GM12874 (cell line): Measurements from ENCODE around the gene CEMIP2.

Experiments
- CTCF ChIP-seq: IDR thresholded peaks from 2 replicates; pipeline ENCODE4 v1.5.1; 2011; ENCODE audit warnings: low read depth, mild to moderate bottlenecking, control low read depth, low read length, moderate library complexity; ENCODE audit not compliant: insufficient read depth

CEMIP2 gene, protein sequence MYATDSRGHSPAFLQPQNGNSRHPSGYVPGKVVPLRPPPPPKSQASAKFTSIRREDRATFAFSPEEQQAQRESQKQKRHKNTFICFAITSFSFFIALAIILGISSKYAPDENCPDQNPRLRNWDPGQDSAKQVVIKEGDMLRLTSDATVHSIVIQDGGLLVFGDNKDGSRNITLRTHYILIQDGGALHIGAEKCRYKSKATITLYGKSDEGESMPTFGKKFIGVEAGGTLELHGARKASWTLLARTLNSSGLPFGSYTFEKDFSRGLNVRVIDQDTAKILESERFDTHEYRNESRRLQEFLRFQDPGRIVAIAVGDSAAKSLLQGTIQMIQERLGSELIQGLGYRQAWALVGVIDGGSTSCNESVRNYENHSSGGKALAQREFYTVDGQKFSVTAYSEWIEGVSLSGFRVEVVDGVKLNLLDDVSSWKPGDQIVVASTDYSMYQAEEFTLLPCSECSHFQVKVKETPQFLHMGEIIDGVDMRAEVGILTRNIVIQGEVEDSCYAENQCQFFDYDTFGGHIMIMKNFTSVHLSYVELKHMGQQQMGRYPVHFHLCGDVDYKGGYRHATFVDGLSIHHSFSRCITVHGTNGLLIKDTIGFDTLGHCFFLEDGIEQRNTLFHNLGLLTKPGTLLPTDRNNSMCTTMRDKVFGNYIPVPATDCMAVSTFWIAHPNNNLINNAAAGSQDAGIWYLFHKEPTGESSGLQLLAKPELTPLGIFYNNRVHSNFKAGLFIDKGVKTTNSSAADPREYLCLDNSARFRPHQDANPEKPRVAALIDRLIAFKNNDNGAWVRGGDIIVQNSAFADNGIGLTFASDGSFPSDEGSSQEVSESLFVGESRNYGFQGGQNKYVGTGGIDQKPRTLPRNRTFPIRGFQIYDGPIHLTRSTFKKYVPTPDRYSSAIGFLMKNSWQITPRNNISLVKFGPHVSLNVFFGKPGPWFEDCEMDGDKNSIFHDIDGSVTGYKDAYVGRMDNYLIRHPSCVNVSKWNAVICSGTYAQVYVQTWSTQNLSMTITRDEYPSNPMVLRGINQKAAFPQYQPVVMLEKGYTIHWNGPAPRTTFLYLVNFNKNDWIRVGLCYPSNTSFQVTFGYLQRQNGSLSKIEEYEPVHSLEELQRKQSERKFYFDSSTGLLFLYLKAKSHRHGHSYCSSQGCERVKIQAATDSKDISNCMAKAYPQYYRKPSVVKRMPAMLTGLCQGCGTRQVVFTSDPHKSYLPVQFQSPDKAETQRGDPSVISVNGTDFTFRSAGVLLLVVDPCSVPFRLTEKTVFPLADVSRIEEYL (N-terminal part only)

GRCh38 chr9:71768388-71769174 lies at the start of gene CEMIP2:
CEMIP2 (minus strand) TSS chr9:71768513; CDS start chr9:71750373, 18,140 bp downstream.
- TF ChIP-seq CTCF, result peak; percentile 73

DNA sequence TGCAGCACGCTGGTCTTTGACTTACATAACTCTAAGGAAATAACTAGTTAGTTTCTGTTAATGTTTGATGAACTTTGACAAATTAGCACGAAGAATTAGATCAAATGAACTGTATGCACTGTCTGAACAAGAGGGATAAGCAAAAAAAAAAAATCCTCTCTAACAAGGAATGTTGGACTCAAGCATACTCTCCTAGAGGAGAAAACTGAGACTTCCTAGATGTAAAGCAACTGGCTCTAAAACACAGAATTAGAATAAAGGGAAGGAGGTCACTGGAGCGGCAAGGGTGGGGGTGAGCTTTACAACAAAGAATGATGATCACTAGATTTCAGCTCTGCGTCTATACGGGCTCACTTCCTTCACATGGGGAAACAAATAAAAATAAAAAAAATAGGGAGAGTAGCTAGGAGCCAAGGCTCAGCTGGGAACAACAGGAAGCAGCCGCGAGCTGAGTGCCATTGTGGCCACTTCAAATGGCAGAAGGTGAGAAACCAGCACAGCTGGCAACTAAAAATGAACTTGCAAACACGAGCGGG lies 48.7 kb upstream of the CEMIP2 start:
- TF ChIP-seq CTCF, result no peak

GRCh38 chr9:71814815-71815214 lies 46.5 kb upstream of the CEMIP2 start:
- TF ChIP-seq CTCF, result no peak

DNA sequence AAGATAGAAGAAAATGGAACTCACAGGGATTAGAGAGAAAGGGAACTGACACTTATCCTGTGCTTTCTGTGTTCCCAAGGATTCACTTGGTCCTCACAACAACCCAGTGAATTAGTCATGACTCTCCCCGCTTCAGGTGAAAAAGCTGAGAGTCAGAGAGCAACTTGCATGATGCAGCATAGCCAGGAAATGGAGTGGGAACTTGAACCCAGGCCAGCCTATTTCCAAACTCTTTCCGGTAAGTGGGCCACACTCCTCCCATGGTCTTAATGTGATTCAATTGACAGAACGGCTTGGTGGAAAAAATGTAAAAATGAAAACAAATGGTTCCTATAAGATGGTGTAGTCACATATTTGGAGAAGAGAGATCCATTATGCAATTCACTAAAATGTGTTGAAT lies 45.9 kb upstream of the CEMIP2 start:
- TF ChIP-seq CTCF, result no peak

- no peak for TF ChIP-seq CTCF
Measured at GRCh38 chr9:71812385-71812784, 44.1 kb upstream of the CEMIP2 start.

DNA sequence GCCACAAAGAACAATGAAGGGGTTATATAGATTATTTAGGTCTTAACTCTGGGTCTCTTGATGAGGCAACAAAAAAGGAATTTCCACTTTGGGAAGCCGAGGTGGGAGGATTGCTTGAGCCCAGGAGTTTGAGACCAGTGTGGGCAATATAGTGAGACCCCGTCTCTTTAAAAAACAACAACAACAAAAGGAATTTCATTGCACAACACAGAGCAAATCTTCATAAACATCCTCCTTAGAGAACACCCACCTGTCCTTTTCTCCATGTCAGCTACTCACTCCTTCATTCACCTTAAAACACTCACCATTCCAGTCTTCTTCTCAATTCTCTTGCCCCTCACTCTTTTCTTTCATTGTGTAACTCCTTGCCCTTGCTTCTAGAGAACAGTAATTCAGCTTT lies 39.8 kb upstream of the CEMIP2 start:
- no peak for TF ChIP-seq CTCF
